SHP77 treated with DMSO at 0.1 percent for 48 hours (cell line): ENCODE results near the gene EDIL3.

Source experiments
- DNase-seq: peaks from one replicate; lab custom pipeline; 2025; lab: John Stamatoyannopoulos, UW

Gene EDIL3

GRCh38 chr5:83911367-83911919, 473.2 kb downstream of the EDIL3 start:
- peak; percentile 2 for DNase-seq

DNA sequence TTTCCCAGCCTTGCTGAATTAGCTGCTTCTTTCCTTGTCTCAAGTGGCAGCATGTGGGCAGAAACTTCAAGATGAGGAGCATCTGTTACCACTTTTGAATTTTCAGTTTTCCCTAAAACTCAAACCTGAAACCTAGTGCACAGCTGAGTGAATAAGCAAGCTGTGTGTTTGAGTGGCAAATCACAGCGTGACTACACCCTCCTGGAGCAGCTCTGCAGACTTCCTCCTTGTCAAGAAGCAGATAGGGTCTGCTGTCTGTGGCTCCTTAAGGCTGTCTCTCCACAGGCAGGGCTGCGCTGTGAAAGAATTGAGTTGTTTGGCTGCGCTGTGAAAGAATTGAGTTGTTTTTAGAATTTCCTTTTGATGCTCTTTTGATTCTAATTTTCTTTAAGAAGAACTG, 484.4 kb downstream of the EDIL3 start:
- DNase-seq, result no peak

GRCh38 chr5:83899326-83899970, 485.2 kb downstream of the EDIL3 start:
- DNase-seq, result no peak

- DNase-seq, result no peak
These were observed 488.8 kb downstream of the EDIL3 start for GRCh38 chr5:83895860-83896259.

DNA sequence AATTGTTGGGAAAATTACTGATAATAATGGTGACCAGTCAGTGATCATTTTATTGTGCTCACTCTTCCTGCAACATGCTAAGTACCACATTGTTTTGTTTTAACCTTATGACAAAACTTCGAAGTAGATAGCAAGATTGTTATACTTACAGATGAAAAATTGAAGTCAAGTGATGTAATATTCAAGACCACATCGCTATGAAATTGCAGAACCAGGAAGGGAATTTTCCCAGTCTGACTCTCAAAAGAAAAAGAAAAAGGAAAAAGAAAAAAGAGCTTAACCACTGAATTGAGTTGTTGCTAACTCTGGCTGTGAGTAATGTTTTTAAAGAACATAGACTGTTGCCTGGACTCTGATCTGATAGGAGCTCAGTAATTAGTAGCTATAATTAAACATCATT, 493.4 kb downstream of the EDIL3 start:
- DNase-seq, result no peak
